Measurements from ENCODE around the gene ZNF654.

DNA sequence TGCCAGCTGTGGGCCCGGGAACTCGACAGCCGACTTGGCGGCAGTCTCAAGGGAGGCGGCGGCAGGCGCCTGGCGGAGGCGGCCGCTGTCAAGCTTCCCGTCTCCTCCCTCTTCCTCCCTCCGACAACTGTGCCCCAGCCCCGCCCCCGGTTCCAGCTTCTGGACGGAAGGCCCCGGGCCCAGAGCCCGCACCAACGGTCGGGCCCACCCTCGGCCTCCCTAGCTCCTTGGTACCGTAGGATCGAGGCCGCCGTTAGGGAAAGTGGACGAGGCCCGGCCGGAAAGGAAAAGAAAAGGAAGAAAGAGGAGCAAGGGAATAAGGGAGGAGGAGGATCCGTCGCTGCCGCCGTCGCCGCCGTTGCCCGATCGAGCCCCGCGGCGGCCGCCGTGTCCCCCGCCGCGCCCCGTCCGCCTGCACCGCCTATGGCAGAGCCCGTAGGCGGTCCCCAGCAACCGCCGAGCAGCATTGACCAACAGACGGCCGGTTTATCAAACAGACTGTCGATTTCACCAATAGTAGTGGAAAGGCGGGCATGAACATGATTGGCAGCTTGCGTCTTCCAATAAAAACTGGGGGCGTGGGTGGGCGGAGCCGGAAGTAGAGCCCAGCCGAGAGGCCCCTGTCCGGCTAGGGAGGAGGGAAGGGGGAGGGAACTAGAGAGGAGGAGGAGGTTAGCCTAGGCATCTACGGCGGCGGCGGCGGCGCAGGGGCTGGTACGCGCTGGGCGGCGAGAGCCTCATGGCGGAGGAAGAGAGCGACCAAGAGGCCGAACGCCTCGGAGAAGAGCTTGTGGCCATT lies at the start of gene ZNF654, which contains the start of gene CGGBP1:
- no peak for TF ChIP-seq CTCF (IDR thresholded peaks at IDR 0.05; ENCODE audit: insufficient read depth, low read length)
- TF ChIP-seq, protein P1, sequence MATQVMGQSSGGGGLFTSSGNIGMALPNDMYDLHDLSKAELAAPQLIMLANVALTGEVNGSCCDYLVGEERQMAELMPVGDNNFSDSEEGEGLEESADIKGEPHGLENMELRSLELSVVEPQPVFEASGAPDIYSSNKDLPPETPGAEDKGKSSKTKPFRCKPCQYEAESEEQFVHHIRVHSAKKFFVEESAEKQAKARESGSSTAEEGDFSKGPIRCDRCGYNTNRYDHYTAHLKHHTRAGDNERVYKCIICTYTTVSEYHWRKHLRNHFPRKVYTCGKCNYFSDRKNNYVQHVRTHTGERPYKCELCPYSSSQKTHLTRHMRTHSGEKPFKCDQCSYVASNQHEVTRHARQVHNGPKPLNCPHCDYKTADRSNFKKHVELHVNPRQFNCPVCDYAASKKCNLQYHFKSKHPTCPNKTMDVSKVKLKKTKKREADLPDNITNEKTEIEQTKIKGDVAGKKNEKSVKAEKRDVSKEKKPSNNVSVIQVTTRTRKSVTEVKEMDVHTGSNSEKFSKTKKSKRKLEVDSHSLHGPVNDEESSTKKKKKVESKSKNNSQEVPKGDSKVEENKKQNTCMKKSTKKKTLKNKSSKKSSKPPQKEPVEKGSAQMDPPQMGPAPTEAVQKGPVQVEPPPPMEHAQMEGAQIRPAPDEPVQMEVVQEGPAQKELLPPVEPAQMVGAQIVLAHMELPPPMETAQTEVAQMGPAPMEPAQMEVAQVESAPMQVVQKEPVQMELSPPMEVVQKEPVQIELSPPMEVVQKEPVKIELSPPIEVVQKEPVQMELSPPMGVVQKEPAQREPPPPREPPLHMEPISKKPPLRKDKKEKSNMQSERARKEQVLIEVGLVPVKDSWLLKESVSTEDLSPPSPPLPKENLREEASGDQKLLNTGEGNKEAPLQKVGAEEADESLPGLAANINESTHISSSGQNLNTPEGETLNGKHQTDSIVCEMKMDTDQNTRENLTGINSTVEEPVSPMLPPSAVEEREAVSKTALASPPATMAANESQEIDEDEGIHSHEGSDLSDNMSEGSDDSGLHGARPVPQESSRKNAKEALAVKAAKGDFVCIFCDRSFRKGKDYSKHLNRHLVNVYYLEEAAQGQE (IDR thresholded peaks at IDR 0.05; ENCODE audit: insufficient replicate concordance, low read depth) = no peak
- peak; percentile 28 for TF ChIP-seq SPI1 (IDR thresholded peaks at IDR 0.05; ENCODE audit: borderline replicate concordance, low read depth)
- TF ChIP-seq POLR2AphosphoS5 (IDR thresholded peaks at IDR 0.05; ENCODE audit: low read depth) = peak; percentile 83
- TF ChIP-seq GABPA (IDR thresholded peaks at IDR 0.05; ENCODE audit: low read depth) = peak; percentile 89
